Psoas muscle (tissue), 8 donors: Measurements from ENCODE around the gene LRG1. TPM values are rescaled to one million over a fixed set of nuclear protein-coding genes. Genes with fewer than 3 reads are reported as not detected.
"Not testable (repeated sequence)": the region's sequence is repeated elsewhere in the genome, so short reads cannot be mapped to it uniquely, and the experiment has no call there.

Experiments
- ATAC-seq, 4 donors: fragments of 200-7000 bp; cut with Tn5 transposase; one replicate each; pipeline ENCODE4 v1.9.1; 2020; ENCODE audit warnings: moderate library complexity in 3 of 4, mild to moderate bottlenecking in 2 of 4
- DNase-seq, 2 donors: peaks; one replicate each; pipeline ENCODE4 v3.0.0-alpha.2; 2020
- H3K27ac ChIP-seq: fragments of 200-600 bp; one replicate; pipeline ENCODE4 v1.8.0; 2022
- H3K27me3 ChIP-seq, 3 donors: fragments of 200-600 bp in 1 of 3; one replicate each; pipeline versions ENCODE4 v1.6.1 to v1.8.0; 2013 to 2022; ENCODE audit warnings: low read length in 2 of 3, mild to moderate bottlenecking in 2 of 3, moderate library complexity in 1 of 3; ENCODE audit not compliant: insufficient read depth in 3 of 3
- H3K36me3 ChIP-seq, 2 donors: fragments of 200-600 bp in 1 of 2; one replicate each; pipeline versions ENCODE4 v1.6.1 to v1.8.0; 2013 to 2022; ENCODE audit warnings: low read depth in 1 of 2, mild to moderate bottlenecking in 1 of 2, moderate library complexity in 1 of 2; ENCODE audit not compliant: insufficient read depth in 1 of 2
- H3K4me1 ChIP-seq: fragments of 200-600 bp; one replicate; pipeline ENCODE4 v1.8.0; 2022
- H3K4me3 ChIP-seq: fragments of 200-600 bp; one replicate; pipeline ENCODE4 v1.8.0; 2022; ENCODE audit warnings: mild to moderate bottlenecking
- H3K9me3 ChIP-seq: fragments of 200-600 bp; one replicate; pipeline ENCODE4 v1.8.0; 2022
- WGBS, 3 donors: extraction: QIAGEN DNeasy Blood & Tissue Kit; methylation state at CpG; one replicate each; pipeline versions ENCODE4 v1.1.6 to v1.1.7; 2013; 5-methylcytosine and 5-hydroxymethylcytosine counted together
- intact Hi-C, 2 donors: fragments of 100-400 bp; cut with DNase I; formaldehyde crosslinking; loops; one replicate each; pipeline versions ENCODE4 v1.11.0 to v1.14.2; 2022
- polyA plus RNA-seq, 3 donors: library from polyadenylated mRNA; stranded (reverse); fragments of 200-250 nt; gene quantifications; one replicate each; pipeline ENCODE4 v1.2.3, GENCODE V29; 2013
- total RNA-seq, 4 donors: library from RNA; stranded (reverse); fragmentation: NEBNext Ultra II Directional in 2 of 4; extraction: Animal tissue kit (Norgen Biotek cat#: 25700) in 2 of 4; gene quantifications; one replicate each; pipeline versions ENCODE4 v1.2.1 to v1.2.4, GENCODE V29; 2021 to 2023
- TF ChIP-seq, protein P1 (sequence below): fragments of 200-600 bp; IDR thresholded peaks from one replicate; pipeline ENCODE4 v1.8.0; 2022; ENCODE audit warnings: antibody characterized with exemption
- donor health status: healthy with polysubstance abuse.
- donor health status: DM: no; HTN: no; CAD: no; lungs with moderate emphysema.
- donor health status: Bipolar disorder and iron deficiency.
- donor health status: healthy.
- donor health status: DM: yes; HTN: yes; CAD: no.
- donor health status: DM: no; HTN: no; CAD: no.
- donor health status: DM: no; HTN: no; CAD: no.
- donor health status: DM: yes; HTN: yes; CAD: no.

The LRG1 gene
- total and polyA plus RNA-seq, 7 donors = 0.09 to 1.8 (median 0.42) TPM; not detected in 1

DNA sequence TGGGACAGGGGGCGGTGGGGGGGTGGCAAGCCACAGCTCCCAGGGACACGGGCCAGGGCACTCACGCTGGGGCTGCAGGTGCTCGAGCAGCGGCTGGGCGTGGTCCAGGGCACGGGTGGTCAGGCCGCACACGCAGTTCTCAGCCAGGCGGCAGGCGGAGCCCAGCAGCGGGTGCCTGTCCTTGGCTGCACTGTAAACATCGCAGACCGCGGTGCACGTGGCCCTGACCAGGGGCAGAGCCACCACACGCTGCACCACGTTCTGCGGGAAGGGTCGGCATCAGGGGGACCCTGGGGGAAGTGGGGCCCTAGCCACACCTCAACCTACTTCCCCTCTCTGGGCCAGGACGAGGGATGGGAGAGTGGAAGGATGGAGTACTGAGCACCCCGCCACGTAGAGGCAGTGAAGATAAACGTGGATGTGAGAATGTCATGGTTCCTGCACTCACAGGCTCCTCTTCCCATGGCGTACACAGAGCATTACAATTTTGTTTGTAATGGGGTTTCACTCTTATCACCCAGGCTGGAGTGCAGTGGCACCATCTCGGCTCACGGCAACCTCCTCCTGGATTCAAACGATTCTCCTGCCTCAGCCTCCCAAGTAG lies 8.2 kb downstream of the LRG1 start:
- DNase-seq = peak in 1 of 2 donors; percentile 34
- peak; percentile 3 to 44 (median 18) for ATAC-seq
- Histone ChIP-seq H3K9me3 (no peaks in the 10 kb centered on the region), H3K4me1 (peaks cover 23% of the 10 kb centered on the region), H3K4me3 (no peak overlapping the region), H3K36me3 (peaks cover 0 to 20% of the 10 kb centered on the region in 2 donors), H3K27ac (peak overlapping the region; percentile 71), H3K27me3 (no peaks in the 10 kb centered on the region)
- TF ChIP-seq, protein P1, sequence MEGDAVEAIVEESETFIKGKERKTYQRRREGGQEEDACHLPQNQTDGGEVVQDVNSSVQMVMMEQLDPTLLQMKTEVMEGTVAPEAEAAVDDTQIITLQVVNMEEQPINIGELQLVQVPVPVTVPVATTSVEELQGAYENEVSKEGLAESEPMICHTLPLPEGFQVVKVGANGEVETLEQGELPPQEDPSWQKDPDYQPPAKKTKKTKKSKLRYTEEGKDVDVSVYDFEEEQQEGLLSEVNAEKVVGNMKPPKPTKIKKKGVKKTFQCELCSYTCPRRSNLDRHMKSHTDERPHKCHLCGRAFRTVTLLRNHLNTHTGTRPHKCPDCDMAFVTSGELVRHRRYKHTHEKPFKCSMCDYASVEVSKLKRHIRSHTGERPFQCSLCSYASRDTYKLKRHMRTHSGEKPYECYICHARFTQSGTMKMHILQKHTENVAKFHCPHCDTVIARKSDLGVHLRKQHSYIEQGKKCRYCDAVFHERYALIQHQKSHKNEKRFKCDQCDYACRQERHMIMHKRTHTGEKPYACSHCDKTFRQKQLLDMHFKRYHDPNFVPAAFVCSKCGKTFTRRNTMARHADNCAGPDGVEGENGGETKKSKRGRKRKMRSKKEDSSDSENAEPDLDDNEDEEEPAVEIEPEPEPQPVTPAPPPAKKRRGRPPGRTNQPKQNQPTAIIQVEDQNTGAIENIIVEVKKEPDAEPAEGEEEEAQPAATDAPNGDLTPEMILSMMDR = no peak
- intact Hi-C loops = no loop called here
- 25 to 35% (median 31%) methylated on average over 21 to 28 of the region's 28 CpGs for WGBS, 3 donors

DNA sequence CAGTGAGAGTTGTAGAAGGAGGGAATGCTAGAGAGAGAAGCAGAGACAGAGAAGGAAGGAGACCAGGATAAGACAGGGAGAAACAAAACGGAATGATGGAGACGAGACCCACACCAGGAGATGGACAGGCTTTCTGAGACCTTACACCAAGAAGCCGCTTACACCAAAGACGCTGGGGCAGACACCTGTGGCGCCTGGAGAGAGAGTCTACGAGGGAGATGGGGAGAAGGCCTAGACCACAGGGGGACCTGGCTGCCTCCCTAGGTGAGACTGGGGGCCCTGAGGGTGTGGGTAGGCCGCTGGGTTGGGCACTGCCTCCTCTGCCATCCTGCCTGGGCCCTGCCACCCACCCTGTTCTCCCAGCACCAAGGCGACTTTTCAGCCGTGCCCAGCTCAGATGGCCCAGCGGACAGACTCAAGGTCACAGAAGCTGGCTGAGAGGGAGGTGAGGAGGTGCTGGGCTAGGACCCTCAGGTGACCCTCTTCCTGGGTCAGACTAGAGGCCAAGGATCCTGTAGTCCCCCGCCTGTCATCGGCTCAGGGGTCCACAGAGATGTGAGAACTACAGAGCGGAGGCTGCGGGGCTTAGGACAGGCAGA lies 9.8 kb downstream of the LRG1 start:
- WGBS, 3 donors = 68 to 80% (median 78%) methylated on average over 13 to 14 of the region's 14 CpGs
- TF ChIP-seq, protein P1 = no peak
- intact Hi-C loops = loop anchor here in 1 of 2 donors (10.0 kb wide), 1 partner anchor 265 kb away; no protein-coding TSS in a partner anchor
- no peak for DNase-seq
- Histone ChIP-seq H3K36me3 (peaks cover 0 to 33% of the 10 kb centered on the region in 2 donors), H3K4me1 (peaks cover 11% of the 10 kb centered on the region), H3K27ac (peak overlapping the region; percentile 14), H3K27me3 (no peaks in the 10 kb centered on the region), H3K4me3 (no peak overlapping the region), H3K9me3 (no peaks in the 10 kb centered on the region)
- no peak for ATAC-seq

DNA sequence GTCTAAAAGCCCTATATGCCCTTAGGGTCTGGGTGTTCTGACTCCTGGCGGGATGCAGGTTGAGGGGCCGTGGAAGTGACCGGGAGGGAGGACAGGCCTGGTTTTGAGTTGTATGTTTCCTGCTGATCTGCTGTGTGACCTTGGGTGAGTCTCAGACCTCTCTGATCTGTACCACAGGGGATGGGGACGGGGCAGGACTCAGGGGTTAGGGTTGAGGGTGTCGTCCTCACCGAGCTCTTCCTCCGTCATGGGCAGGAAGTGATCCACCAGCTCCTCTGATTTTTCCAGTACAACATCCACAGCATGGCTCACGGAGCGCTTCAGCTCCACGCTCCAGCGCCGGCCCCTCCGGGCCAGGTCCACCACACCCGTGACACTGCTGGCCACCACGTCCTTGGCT lies 11.0 kb downstream of the LRG1 start:
- Histone ChIP-seq H3K9me3 (no peaks in the 10 kb centered on the region), H3K4me1 (peaks cover 9% of the 10 kb centered on the region), H3K4me3 (no peak overlapping the region), H3K27me3 (no peaks in the 10 kb centered on the region), H3K27ac (no peak overlapping the region), H3K36me3 (peaks cover 0 to 45% of the 10 kb centered on the region in 2 donors)
- 77 to 78% (median 78%) methylated on average over 15 of the region's 15 CpGs for WGBS, 3 donors
- ATAC-seq (no peak), DNase-seq (no peak)
- intact Hi-C loops = loop anchor here in 1 of 2 donors (10.0 kb wide), 1 partner anchor 264 kb away; no protein-coding TSS in a partner anchor
- TF ChIP-seq, protein P1 = no peak

DNA sequence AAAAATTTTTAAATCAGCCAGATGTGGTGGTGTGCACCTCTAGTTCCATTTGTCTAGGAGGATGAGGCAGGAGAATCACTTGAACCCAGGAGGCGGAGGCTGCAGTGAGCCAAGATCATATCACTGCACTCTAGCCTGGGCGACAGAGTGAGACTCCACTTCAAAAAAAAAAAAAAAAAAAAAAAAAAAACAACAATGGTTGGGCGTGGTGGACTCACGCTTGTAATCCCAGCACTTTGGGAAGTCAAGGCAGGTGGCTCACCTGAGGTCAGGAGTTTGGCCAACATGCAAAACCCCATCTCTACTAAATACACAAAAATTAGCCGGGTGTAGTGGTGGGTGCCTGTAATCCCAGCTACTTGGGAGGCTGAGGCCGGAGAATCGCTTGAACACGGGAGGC lies 12.5 kb downstream of the LRG1 start:
- not testable (repeated sequence) for ATAC-seq, H3K4me3 ChIP-seq, DNase-seq, H3K27me3 ChIP-seq, H3K27ac ChIP-seq, H3K9me3 ChIP-seq, H3K4me1 ChIP-seq
- 85 to 93% (median 93%) methylated on average over 8 of the region's 8 CpGs for whole genome bisulfite sequencing, 3 donors
- H3K36me3 ChIP-seq = peaks cover 0 to 60% of the 10 kb centered on the region in 2 donors
- intact Hi-C loops = loop anchor here in 1 of 2 donors (10.0 kb wide), 1 partner anchor 263 kb away; no protein-coding TSS in a partner anchor

DNA sequence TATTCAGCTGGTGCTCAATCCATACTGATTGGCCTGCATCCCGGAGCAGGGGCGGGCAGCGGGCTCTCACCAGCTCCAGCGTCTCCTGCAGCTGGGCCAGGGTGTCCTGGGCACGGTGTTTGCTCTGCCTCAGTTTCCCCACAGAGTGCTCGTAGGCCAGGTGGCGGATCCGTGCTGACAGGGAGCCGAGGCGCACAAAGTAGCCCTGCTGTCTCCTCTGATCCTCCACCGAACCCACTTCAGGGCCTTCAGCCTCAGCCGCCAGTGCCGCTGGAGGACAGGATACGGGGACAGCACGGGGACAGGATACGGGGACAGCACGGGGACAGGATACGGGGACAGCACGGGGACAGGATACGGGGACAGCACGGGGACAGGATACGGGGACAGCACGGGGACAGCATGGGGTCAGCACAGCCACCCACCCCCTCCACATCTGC lies 14.3 kb downstream of the LRG1 start:
- Histone ChIP-seq H3K4me1 (no peaks in the 10 kb centered on the region), H3K9me3 (no peaks in the 10 kb centered on the region), H3K36me3 (peaks cover 0 to 78% of the 10 kb centered on the region in 2 donors), H3K4me3 (no peak overlapping the region), H3K27me3 (no peaks in the 10 kb centered on the region), H3K27ac (no peak overlapping the region)
- 57 to 61% (median 60%) methylated on average over 21 to 23 of the region's 23 CpGs for WGBS, 3 donors
- TF ChIP-seq, protein P1 = no peak
- intact Hi-C loops = loop anchor here in 1 of 2 donors (10.0 kb wide), 1 partner anchor 261 kb away; no protein-coding TSS in a partner anchor
- ATAC-seq (no peak), DNase-seq (no peak)
